SK-N-SH (cell line): ENCODE measurements around the gene GPR152.

Experiments
- EP300 ChIP-seq, 2 experiments: IDR thresholded peaks; 2 replicates each; pipeline versions ENCODE4 v1.4.0 to v1.6.1; 2012; ENCODE audit warnings: borderline replicate concordance in 1 of 2, low read depth in 1 of 2, low read length in 1 of 2
- EZH2phosphoT487 ChIP-seq: fragments of 200-600 bp; sonication (generic); IDR thresholded peaks from 2 replicates; pipeline ENCODE4 v1.6.1; 2017; ENCODE audit warnings: low read depth, mixed run types, mild to moderate bottlenecking, antibody characterized with exemption, moderate library complexity, borderline replicate concordance
- FOXM1 ChIP-seq: IDR thresholded peaks from 2 replicates; pipeline ENCODE4 v1.4.0; 2012; ENCODE audit warnings: low read depth, mild to moderate bottlenecking
- JUND ChIP-seq: IDR thresholded peaks from 2 replicates; pipeline ENCODE4 v1.4.0; 2012
- MAX ChIP-seq: IDR thresholded peaks from 2 replicates; pipeline ENCODE4 v1.4.0; 2012; ENCODE audit warnings: low read depth
- NFIC ChIP-seq: IDR thresholded peaks from 2 replicates; pipeline ENCODE4 v1.4.0; 2012; ENCODE audit warnings: borderline replicate concordance
- NRF1 ChIP-seq: IDR thresholded peaks from 2 replicates; pipeline ENCODE4 v1.6.1; 2012; ENCODE audit warnings: low read depth, mild to moderate bottlenecking, low read length
- POLR2AphosphoS5 ChIP-seq: IDR thresholded peaks from 2 replicates; pipeline ENCODE4 v1.6.1; 2012; ENCODE audit warnings: low read depth, low read length
- RFX5 ChIP-seq: IDR thresholded peaks from 2 replicates; pipeline ENCODE4 v1.6.1; 2012; ENCODE audit warnings: mild to moderate bottlenecking, improper control_type of control experiment, low read length
- SMC3 ChIP-seq: IDR thresholded peaks from 2 replicates; pipeline ENCODE4 v1.6.1; 2012; ENCODE audit warnings: low read depth, low read length, improper control_type of control experiment
- TF ChIP-seq, protein P1 (sequence below): fragments of 200-600 bp; sonication (generic); IDR thresholded peaks from 2 replicates; pipeline ENCODE4 v1.6.1; 2017; ENCODE audit warnings: antibody characterized with exemption, mild to moderate bottlenecking, moderate library complexity

GRCh38 chr11:67501854-67502253 is 49.3 kb upstream of the GPR152 start:
- no peak for TF ChIP-seq FOXM1
- TF ChIP-seq EZH2phosphoT487 = no peak
- TF ChIP-seq, protein P1, sequence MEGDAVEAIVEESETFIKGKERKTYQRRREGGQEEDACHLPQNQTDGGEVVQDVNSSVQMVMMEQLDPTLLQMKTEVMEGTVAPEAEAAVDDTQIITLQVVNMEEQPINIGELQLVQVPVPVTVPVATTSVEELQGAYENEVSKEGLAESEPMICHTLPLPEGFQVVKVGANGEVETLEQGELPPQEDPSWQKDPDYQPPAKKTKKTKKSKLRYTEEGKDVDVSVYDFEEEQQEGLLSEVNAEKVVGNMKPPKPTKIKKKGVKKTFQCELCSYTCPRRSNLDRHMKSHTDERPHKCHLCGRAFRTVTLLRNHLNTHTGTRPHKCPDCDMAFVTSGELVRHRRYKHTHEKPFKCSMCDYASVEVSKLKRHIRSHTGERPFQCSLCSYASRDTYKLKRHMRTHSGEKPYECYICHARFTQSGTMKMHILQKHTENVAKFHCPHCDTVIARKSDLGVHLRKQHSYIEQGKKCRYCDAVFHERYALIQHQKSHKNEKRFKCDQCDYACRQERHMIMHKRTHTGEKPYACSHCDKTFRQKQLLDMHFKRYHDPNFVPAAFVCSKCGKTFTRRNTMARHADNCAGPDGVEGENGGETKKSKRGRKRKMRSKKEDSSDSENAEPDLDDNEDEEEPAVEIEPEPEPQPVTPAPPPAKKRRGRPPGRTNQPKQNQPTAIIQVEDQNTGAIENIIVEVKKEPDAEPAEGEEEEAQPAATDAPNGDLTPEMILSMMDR = no peak
- no peak for TF ChIP-seq SMC3
- TF ChIP-seq NFIC = no peak
- TF ChIP-seq POLR2AphosphoS5 = no peak
- TF ChIP-seq EP300 (IDR thresholded peaks at IDR 0.05; ENCODE audit: borderline replicate concordance in 1 of 2, low read depth in 1 of 2, low read length in 1 of 2) = no peak
- no peak for TF ChIP-seq RFX5
- TF ChIP-seq NRF1 = no peak
- TF ChIP-seq MAX = no peak
- TF ChIP-seq JUND = no peak
